Stimulated activated CD8-positive, alpha-beta memory T cell treated with anti-CD3 and anti-CD28 coated beads, Interleukin-4, amount 100 ng/mL, for 1 hour (primary cell): ENCODE data around the gene PRRT3.
"Not testable (repeated sequence)": the region's sequence is repeated elsewhere in the genome, so short reads cannot be mapped to it uniquely, and the experiment has no call there.

Experiments used
- DNase-seq, 2 donors: peaks; one replicate each; pipeline ENCODE4 v3.0.0-alpha.2; 2020; ENCODE audit warnings: low read depth in 2 of 2, low spot score in 1 of 2

Gene PRRT3

GRCh38 chr3:9899289-9899791 is 52.9 kb downstream of the PRRT3 start:
- no peak for DNase-seq

GRCh38 chr3:9898467-9899241 is 53.6 kb downstream of the PRRT3 start:
- DNase-seq: no peak

- DNase-seq: no peak
Measured at GRCh38 chr3:9897408-9898372, 54.5 kb downstream of the PRRT3 start.

GRCh38 chr3:9896755-9897407 is 55.3 kb downstream of the PRRT3 start:
- DNase-seq: not testable (repeated sequence)

- not testable (repeated sequence) for DNase-seq
Measured at GRCh38 chr3:9895715-9896114, 56.5 kb downstream of the PRRT3 start.
